ENCODE data around the gene BIRC5.
"Not testable (repeated sequence)": the region's sequence is repeated elsewhere in the genome, so short reads cannot be mapped to it uniquely, and the experiment has no call there.

BIRC5 gene

GRCh38 chr17:78240012-78240655, 26.1 kb downstream of the BIRC5 start:
- no peak for DNase-seq (ENCODE audit: low read depth)

GRCh38 chr17:78240839-78241238, 26.8 kb downstream of the BIRC5 start:
- no peak for DNase-seq (ENCODE audit: low read depth)

- DNase-seq (ENCODE audit: low read depth), result no peak
Observed at GRCh38 chr17:78241277-78242023, 27.4 kb downstream of the BIRC5 start.

- no peak for DNase-seq (ENCODE audit: low read depth)
Observed at GRCh38 chr17:78242024-78242742, 28.1 kb downstream of the BIRC5 start.

GRCh38 chr17:78247304-78247703, 33.3 kb downstream of the BIRC5 start:
- DNase-seq (ENCODE audit: low read depth), result no peak

- no peak for DNase-seq (ENCODE audit: low read depth)
Observed at GRCh38 chr17:78248051-78248914, 34.2 kb downstream of the BIRC5 start.

GRCh38 chr17:78249074-78249817, 35.2 kb downstream of the BIRC5 start:
- DNase-seq (ENCODE audit: low read depth), result no peak

GRCh38 chr17:78249818-78250806, 36.1 kb downstream of the BIRC5 start:
- no peak for DNase-seq (ENCODE audit: low read depth)

- DNase-seq (ENCODE audit: low read depth), result peak; percentile 60
Observed at GRCh38 chr17:78250891-78251772, 37.1 kb downstream of the BIRC5 start.

GRCh38 chr17:78251773-78252103, 37.7 kb downstream of the BIRC5 start:
- DNase-seq (ENCODE audit: low read depth), result no peak

- peak; percentile 32 for DNase-seq (ENCODE audit: low read depth)
Observed at GRCh38 chr17:78252111-78252634, 38.1 kb downstream of the BIRC5 start.

- DNase-seq (ENCODE audit: low read depth), result no peak
Observed at GRCh38 chr17:78252701-78253635, 38.9 kb downstream of the BIRC5 start.

- not testable (repeated sequence) for DNase-seq (ENCODE audit: low read depth)
Observed at GRCh38 chr17:78253636-78253945, 39.5 kb downstream of the BIRC5 start.

GRCh38 chr17:78253946-78254672, 40.1 kb downstream of the BIRC5 start:
- DNase-seq (ENCODE audit: low read depth), result peak; percentile 63

GRCh38 chr17:78255029-78255656, 41.1 kb downstream of the BIRC5 start:
- DNase-seq (ENCODE audit: low read depth), result no peak

GRCh38 chr17:78255953-78256706, 42.1 kb downstream of the BIRC5 start:
- DNase-seq (ENCODE audit: low read depth), result no peak
